HG02981 (cell line): ENCODE data around the gene TRAPPC2L.
A peak's percentile ranks its signal among the peaks of the same experiment; 100 is the strongest.

Experiments used
- ATAC-seq: cut with Tn5 transposase; IDR thresholded peaks from one replicate; pipeline ENCODE4 v1.9.1; 2021; ENCODE audit warnings: mild to moderate bottlenecking, moderate library complexity; ENCODE audit not compliant: unreplicated experiment

Gene TRAPPC2L

DNA sequence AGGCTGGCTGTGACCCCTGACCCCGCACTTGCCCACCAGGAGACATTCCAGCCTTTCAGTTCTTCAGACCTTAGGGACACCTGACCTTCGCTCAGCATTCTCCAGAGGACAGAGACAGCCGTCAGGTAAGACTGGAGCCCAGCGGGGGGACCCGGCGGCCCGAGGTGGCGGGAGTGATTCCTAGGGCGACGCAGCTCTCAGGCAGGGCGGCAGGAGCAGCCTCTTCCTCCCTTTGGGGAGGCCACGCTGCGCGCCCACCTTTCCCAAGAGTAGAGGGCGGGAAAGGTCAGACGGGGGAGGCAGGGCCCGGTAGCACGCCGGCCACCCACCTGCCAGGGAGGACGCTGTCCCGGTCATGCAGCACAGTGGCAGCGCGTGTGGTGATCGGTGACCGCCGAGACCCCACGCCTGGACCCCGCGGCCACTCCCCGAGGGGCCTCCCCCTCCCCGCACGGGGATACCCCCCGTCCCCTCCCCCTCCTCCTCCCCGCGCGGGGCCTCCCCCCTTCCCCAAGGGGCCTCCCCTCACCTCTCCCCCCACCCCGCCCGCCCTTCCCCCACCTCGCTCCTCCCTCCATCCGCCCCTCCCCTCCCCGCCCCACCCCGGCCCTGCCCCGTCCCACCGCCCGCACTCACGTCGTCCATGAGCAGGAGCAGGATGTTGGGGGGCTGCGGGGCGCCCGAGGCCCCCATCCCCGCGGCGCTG, 652 bp upstream of the TRAPPC2L start:
- ATAC-seq, result no peak

DNA sequence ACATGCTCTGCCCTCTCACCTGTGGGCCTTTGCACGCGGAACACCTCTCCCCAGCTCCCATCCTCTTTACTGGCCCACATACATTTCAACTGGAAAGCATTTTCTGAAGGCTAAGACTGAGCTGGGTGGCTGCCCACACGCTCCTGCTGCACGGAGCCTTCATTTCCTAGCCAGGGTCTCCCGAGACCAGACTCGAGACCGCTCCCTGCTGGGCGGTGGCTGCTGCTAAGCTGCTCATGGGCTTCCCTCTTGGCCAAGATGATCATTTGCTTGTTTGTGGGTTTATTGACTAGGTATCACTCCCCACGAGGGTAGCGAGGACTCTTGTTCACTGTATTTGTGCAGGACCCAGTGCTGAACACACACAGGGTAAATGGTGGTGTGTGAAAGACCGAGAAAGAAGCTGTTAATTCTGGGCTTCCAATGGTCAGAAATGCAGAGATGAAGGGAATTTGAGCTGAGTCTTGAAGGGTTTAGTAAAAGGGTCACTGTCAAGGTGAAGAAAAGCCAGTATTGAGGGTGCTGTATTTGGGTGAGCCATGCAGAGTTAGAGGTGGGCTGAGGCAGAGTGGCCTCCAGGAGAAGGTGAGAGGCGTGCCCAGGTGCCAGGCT, 907 bp downstream of the TRAPPC2L start:
- peak; percentile 33 for ATAC-seq

DNA sequence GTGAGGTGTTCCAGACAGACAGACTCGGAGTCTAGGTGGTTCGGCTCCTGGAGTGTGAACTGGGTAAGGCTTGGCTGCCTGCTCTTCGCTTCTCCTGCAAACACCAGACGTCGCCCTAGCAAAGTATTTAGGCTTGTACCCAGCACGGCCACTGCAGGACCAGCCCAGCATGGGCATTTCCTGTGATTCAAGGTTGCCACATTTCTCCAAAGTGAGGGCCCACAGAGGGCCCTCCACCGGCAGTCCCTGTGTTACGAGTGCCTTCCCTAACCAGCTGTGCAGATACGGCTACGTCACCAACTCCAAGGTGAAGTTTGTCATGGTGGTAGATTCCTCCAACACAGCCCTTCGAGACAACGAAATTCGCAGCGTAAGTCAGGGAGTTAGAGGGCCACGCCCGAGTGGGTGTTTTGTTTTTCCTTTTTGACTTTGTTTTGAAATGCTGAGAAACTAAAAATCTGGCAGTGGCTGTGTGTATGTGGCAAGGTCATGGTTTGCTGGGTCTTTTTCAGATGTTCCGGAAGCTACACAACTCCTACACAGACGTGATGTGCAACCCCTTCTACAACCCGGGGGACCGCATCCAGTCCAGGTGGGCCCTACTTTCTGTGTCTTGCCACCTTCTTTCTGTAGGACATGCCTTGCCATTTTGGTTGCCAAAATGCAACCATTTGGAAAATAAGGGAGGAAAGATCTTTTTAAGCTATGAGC, 2.6 kb downstream of the TRAPPC2L start:
- no peak for ATAC-seq

DNA sequence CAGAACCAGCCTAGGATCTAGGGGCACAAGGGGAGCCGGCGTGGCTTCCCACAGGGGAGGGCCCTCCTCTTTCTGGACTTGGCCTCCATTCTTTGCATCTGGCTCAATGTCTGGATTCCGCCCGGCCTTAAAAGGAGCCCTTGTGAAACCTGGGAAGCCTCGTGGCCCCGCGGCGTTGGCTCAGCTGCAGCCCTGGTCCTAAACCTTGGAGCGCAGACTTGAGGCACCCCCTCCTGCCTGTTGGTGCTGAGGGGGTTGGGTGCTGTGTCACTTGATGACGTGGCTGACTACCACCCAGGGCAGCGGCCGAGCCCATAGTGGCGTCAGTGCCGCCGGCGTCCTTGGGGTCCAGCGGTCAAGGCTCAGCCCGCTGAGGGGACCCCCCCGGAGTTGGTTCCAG, 4.4 kb downstream of the TRAPPC2L start:
- ATAC-seq, result no peak

DNA sequence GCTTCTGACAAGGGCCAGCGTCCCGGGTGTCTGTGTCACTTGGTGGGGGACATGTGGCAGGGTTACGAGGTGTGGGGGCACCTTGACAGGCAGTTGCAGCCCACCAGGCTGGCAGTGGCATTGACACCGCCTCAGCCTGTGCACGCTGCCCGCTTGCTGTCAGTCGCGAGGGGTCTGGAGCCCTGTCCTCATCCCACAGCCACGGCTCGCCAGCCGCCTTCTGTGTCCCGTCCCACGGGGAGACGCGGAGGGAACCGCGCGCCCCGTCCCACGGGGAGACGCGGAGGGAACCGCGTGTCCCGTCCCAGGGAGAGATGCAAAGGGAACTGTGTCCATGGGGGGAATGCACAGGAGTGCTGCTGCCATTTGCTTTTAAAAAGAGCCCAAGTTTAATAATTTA, 6.0 kb downstream of the TRAPPC2L start:
- no peak for ATAC-seq

DNA sequence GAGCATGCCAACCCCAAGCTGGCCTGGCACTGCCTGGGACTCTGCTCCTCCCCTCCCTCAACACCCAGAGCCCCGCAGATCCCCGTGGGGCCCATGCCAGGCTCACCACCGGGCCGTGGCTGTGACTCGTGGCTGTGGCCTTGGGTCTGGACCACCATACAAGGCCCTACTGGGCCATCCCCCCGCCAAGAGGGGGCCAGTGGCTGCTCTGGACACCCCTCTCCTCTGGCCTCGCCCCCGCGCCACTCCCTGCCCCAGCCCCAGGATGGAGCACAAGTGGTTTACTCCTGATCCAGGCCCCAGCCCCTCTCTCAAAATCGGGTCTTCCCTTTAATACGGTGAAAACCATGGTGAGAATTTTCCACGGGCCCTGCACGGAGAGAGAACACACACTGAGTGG, 6.5 kb downstream of the TRAPPC2L start:
- no peak for ATAC-seq

DNA sequence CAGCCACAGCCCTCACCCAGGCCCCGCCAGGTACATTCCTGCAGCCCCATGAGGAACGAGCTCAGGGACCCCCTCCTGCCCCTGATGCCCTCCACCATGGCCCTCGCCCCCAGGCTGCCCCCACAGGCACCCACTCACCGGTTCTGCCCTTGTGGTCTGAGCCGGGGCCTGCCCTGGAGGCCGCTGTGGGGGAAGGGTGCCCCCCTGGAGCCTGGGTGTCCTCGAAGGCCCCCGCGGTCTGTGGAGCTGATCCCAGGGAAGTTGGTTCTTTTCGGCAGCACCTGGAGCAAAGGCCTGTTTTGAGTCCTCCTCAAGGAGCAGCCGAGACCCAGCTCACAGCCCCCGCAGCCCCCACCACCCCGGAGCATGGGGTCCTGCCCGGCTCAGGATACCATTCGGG, 7.2 kb downstream of the TRAPPC2L start:
- no peak for ATAC-seq

DNA sequence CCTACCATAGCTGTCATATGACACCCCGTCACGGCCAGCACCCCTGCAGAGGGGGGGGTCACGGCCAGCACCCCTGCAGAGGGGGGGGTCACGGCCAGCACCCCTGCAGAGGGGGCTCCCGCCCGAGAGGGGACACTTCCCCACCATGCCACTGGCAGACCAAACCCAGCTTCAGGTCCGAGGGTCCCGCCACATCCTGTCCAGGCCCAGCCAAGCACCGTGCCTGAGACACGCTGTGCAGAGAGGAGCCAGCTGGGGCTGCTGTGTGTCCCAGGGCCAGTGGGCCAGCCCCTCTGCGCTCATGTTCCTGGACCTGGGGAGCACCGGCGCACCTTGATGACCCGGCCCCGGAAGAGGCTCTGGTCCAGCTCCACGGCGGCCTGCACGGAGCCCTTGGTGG, 7.6 kb downstream of the TRAPPC2L start:
- ATAC-seq, result no peak

DNA sequence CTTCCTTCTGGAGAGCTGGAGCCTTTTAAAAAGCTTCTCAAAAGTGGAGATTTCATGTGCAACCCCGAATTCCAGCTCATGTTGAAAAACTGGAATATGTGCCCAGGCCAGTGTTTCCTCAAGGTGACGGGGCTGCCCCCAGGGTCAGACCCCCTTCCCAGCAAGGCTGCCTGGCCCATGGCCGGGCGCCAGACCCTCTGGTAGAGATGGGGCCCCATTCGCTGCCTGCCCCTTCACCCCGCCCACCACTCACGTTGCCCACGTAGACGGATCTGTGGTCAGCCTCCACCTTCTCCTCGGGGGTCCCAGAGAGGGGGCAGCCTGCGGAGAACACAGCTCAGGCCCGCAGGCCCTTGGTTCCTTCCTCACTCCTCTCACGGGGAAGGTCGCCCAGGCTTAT, 8.4 kb downstream of the TRAPPC2L start:
- ATAC-seq, result no peak

DNA sequence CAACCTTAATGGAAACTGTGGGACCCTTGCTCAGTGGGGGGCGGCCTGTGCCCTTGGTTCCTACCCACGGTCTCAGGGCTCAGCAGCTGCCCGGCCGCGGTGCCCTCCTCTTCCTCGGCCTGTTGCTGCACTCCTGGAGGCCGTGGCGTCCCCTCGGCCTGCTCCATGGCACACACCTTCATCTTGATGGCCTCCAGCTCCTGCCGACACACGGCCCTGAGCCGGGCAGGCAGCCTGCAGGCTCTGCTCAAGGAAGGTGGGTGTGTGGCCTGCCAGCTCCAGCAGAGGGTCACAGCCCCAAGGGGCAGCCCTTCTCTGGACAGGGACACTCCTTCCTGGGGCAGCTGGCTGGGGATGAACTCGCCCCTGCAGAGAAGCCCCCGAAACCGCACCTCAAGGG, 8.8 kb downstream of the TRAPPC2L start:
- ATAC-seq, result no peak

DNA sequence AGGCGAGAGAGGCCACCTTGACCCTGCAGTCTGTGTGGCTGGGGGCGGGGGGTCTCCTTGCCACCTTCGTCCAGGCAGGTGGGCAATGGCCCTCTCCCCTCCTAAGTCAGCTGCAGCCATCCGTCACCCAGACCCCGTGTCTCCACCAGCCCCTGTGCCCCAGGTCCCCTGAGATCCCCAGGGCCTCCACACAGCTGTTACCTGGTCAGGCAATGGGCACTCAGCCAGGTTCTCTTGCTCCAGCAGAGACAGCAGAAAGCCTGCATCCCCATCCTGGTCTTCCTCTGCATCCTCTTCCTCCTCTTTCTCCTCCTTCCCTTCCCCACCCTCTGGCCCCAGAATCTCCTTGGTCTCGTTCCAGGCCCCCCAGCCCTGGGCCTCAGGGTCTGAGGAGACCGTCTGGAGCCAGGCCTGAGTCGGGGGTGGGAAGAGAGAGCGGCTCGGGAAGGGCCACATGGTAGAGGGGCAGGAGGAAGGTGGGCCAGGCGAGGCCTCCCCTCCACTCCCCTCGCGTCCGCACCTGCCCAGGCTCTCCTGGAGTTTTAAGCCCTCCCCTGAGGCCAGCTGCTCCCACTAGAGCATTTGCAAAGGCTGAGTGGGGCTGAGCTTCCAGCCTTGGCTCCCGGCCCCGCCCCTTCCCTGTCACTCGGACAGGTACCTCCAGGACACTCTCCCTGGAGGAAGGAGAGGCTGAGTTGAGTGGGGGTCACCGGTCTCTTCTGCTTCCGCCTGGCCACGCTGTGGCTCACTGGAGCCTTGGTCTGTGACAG, 9.4 kb downstream of the TRAPPC2L start, which contains the start of gene PABPN1L:
Gene PABPN1L, minus strand, starts transcription at position 510 of the 770 bp plus-strand sequence. Its CDS starts 54 bp downstream, at position 456.
- no peak for ATAC-seq

DNA sequence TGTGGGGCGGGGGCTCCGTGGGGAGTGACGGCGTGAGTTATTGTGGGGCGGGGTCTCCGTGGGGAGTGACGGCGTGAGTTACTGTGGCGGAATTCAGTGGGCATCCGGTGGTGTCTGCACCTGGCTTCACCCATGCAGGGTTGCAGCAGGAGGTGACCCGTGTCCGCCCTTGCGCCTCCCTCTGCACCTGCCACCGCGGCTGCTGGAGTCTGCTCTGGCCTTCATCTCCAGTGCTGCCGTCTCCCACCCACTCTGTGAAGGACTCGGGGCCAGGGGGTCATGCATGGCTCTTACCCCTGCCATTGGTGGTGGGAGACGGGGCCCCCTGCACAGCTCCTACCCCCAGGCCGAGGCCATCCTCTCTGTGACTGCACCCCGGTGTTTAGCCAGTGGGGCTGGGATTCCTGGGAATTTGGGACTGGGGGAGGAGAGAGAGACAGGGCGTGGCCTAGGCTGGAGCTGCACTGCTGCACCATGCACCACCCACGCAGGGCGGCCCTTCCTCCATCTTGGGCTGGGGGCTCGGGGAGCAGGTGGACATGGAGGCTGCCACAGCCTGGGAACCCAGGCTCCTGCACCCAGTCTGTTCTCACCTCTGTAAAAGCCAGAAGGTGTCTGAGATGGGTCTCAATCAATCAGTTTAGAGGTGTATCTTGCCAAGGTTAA, 10.8 kb downstream of the TRAPPC2L start:
- ATAC-seq, result no peak

DNA sequence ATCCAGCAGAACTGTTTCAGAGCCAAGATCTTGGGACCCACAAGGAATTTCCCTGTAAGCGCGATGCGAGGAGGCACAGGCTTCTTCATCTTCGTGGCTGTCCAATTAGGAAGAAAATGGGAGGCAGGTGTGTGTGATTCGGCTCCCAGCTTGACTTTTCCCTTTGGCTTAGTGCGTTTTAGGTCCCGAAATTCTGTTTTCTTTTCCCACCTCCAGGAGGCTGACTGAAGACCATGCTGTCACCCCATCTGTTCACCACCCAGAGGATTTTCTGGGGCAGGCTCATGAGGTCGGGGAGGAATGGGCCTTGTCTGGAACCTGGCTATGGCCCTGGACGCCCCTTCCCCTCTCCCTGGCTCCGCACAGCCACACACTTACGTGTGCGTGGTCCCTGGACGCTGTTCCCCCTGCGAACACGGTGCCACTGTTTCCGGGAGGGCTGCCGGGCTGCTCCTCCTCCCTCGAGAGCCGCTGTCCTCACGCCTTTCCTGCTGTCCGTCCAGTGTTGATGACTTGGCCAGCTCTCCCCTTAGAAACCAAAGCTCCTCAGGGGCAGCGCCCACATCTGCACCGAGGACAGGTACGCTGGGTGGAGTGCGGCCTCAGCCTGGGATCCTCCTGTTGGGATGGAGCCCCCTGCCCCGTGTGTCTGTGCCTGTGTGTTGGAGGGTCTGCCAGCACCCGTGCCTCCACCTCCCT, 12.2 kb downstream of the TRAPPC2L start:
- no peak for ATAC-seq

DNA sequence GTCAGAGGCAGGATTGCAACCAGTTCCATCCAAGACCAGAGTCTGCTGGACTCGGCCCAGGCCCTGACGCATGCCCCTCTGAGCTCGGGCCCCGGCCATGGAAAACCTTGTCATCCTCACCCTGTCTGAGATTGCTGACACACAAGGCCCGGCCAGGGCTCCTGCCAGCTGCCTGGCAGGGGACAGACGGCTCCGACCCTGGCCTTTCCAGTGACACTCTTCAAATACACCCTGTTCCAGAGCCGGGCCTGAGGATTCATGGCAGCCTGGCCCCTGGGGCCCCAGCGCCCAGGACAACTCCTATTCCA, 12.7 kb downstream of the TRAPPC2L start:
- ATAC-seq, result no peak

DNA sequence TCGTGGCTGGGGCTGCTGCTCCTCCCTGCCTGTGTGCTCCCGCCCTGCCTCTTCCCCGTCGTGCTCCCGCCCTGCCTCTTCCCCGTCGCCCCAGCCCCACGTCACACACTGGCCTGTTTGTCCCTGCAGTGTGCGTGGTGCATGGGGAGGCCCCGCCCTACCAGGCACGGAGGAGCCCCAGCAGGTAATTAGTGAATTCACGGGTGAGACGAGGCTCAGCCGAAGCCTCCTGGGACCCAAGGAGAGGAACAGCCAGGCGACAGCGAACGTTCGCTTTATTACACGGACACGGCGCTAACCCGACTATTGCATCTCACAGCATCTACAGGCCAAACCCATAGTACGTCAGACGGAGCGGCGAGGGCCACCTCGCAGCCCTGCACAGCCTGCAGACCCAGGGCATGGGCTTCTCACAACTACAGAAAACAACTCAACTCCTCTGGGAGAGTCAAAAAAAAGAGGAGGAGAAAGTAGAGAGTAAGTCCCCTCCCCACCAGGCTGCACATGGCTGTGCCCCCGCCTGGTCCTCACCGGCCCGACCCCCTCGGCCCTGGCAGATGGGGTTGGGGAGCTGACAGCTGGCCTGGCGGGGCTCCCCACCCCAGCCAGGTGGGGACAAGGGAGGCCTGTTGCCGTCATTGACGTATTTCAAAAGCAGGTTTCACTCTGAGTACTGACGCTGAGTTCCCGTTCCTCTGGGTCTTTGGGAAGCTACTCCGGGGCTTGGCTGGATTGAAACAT, 13.9 kb downstream of the TRAPPC2L start:
- ATAC-seq, result no peak

DNA sequence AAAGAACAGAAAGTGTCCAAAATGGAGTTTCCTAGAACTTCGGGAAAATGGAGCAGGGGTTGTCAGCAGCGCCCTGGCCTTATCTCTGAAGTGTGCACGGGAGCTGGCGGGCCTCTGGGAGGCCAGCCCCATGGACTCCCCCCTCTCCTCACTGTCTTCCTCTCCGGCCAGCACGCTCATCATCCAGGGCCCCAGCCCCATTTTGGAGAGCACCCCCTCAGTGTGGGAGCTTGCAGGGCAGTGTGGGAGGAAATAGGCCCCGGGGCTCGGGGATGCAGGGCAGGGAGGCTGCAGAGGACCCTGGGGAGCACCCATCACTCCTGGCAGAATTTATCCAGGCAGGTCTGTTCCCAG, 14.4 kb downstream of the TRAPPC2L start:
- no peak for ATAC-seq

DNA sequence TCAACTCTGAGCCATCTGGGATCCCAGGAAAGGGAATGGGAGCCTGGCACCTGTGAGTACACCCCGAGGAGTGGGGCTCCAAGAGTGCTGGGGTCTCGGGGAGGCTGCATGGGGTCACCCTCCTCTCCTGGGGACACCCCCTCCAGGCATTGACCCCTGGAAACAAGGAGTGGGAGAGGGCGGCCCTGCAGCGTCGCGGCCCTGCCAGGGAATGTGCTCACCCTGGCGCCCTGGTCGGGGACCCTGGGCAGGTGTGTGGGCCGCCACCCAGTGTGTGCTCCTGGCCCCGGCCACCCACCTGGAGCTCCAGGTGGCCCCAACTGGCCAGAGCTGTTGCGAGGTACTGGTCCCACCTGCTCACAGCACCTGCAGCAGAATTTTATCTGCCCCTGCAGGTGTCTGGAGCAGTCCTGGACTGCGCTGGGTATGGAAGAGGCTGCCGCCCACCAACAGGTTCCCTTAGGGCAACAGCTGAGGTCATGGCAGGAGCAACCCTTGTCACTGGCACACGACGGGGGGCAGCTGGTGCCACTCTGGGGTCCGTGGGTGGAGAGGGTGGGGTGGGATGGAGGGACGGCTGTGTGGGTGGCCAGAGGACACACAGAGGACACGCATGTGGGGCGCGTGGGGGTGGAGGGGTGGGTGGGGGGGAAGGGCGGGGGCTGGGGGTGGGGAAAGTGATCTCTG, 14.9 kb downstream of the TRAPPC2L start:
- no peak for ATAC-seq

DNA sequence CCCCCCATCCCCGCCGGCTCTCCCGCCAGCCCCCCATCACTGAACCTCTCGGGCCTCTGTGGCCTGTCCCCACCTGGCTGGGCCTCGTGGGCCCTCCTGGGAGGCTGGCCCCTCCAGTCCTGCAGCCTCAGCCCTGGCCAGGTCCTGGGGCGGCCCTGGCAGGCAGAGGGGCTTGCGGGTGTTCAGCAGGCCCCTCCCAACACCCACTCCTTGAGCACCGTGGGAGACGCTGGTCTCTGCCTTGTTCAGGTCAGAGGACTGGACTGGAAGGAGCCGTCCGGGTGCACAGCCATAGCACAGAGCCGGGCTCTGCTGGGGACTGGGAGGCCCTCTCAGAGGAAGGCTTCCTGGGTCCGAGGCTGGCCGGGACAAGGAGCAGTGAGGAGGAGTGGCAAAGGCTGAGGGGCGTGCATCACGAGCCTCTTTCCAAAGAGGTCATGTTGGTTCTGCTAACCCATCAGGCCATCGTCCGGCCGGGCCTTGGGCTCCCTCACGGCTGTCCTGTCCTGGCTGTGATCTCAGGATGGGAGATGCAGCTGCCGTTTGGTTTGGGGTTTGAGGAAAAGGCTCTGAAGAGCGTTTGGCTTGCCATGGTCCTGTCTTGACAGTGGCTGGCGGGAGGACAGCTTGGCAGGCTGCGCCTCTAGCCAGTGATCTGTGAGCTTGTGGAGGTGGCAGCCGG, 15.9 kb downstream of the TRAPPC2L start:
- ATAC-seq, result no peak
